IMR-90 (cell line): Measurements from ENCODE around the gene TBC1D24. TPM values are rescaled to one million over a fixed set of nuclear protein-coding genes. Genes with fewer than 3 reads are reported as not detected.

Experiments used
- ATAC-seq: fragments of 200-7000 bp; cut with Tn5 transposase; 2 replicates; pipeline ENCODE4 v1.9.1; 2020; ENCODE audit warnings: low read depth, mild to moderate bottlenecking, moderate library complexity
- BruUV-seq: library from RNA; stranded (reverse); fragments of 400-500 nt; replicated peaks from 2 replicates; lab custom pipeline; 2021; lab: Mats Ljungman, UMichigan
- CTCF ChIA-PET: fragments of 300-600 bp; formaldehyde crosslinking; extraction: SDS; loops from one replicate; lab custom pipeline; 2021; ENCODE audit warnings: antibody characterized with exemption; lab: Yijun Ruan, JAX
- POLR2A ChIA-PET: fragments of 300-600 bp; sonication (Branson Sonifier 250); formaldehyde crosslinking; loops from one replicate; lab custom pipeline; 2022; ENCODE audit warnings: antibody characterized with exemption; ENCODE audit not compliant: unreplicated experiment; lab: Charles Lee
- DNase-seq: peaks from one replicate; pipeline ENCODE4 v3.0.0; 2013
- H2AFZ ChIP-seq: replicated peaks from 2 replicates; pipeline ENCODE3; 2013; ENCODE audit warnings: low read length, mild to moderate bottlenecking; ENCODE audit not compliant: poor library complexity
- H2AK5ac ChIP-seq: 2 replicates; pipeline ENCODE4 v1.6.1; 2013; ENCODE audit warnings: low read depth, low read length, inconsistent platforms
- H2AK9ac ChIP-seq: replicated peaks from 2 replicates; pipeline ENCODE3; 2013; ENCODE audit warnings: mild to moderate bottlenecking, low read depth, low read length, moderate library complexity; ENCODE audit not compliant: poor library complexity
- H2BK120ac ChIP-seq: 2 replicates; pipeline ENCODE4 v1.6.1; 2013; ENCODE audit warnings: low read depth, low read length, inconsistent platforms
- H2BK15ac ChIP-seq: 3 replicates; pipeline ENCODE4 v1.6.1; 2013; ENCODE audit warnings: low read depth, low read length, inconsistent platforms
- H2BK20ac ChIP-seq: 2 replicates; pipeline ENCODE4 v1.6.1; 2013; ENCODE audit warnings: low read depth, mild to moderate bottlenecking, inconsistent platforms, low read length, moderate library complexity
- H2BK5ac ChIP-seq: 2 replicates; pipeline ENCODE4 v1.6.1; 2013; ENCODE audit warnings: mild to moderate bottlenecking, low read depth, low read length, inconsistent platforms; ENCODE audit not compliant: poor library complexity, severe bottlenecking
- H3K14ac ChIP-seq: replicated peaks from 2 replicates; pipeline ENCODE4 v1.6.1; 2013; ENCODE audit warnings: low read depth, low read length, inconsistent platforms
- H3K18ac ChIP-seq: 2 replicates; pipeline ENCODE4 v1.6.1; 2013; ENCODE audit warnings: low read depth, low read length, control low read depth
- H3K23ac ChIP-seq: 2 replicates; pipeline ENCODE4 v1.6.1; 2013; ENCODE audit warnings: low read depth, low read length, inconsistent platforms
- H3K27ac ChIP-seq: 2 replicates; pipeline ENCODE4 v1.5.1; 2013; ENCODE audit warnings: mild to moderate bottlenecking, control low read depth, low read length; ENCODE audit not compliant: insufficient read depth
- H3K27me3 ChIP-seq: 2 replicates; pipeline ENCODE4 v1.6.1; 2013; ENCODE audit warnings: low read length; ENCODE audit not compliant: control insufficient read depth, insufficient read depth
- H3K36me3 ChIP-seq: 2 replicates; pipeline ENCODE4 v1.6.1; 2013; ENCODE audit warnings: low read length, mixed read lengths; ENCODE audit not compliant: control insufficient read depth, insufficient read depth
- H3K4ac ChIP-seq: 2 replicates; pipeline ENCODE4 v1.6.1; 2013; ENCODE audit warnings: low read depth, low read length, inconsistent platforms
- H3K4me1 ChIP-seq: 2 replicates; pipeline ENCODE4 v1.6.1; 2013; ENCODE audit warnings: low read length, mixed read lengths; ENCODE audit not compliant: control insufficient read depth, insufficient read depth
- H3K4me2 ChIP-seq: 2 replicates; pipeline ENCODE4 v1.6.1; 2013; ENCODE audit warnings: low read depth, mild to moderate bottlenecking, control low read depth, low read length, moderate library complexity
- H3K4me3 ChIP-seq: 2 replicates; pipeline ENCODE4 v1.5.1; 2013; ENCODE audit warnings: low read depth, mild to moderate bottlenecking, control low read depth, low read length, moderate library complexity; ENCODE audit not compliant: insufficient read depth
- H3K56ac ChIP-seq: 2 replicates; pipeline ENCODE4 v1.6.1; 2013; ENCODE audit warnings: low read length, inconsistent platforms; ENCODE audit not compliant: insufficient read depth; ENCODE audit errors: extremely low read depth
- H3K79me1 ChIP-seq, 2 experiments: 2 replicates each; pipeline ENCODE4 v1.6.1; 2013; ENCODE audit warnings: low read length in 2 of 2, inconsistent platforms in 1 of 2, low read depth in 1 of 2
- H3K9ac ChIP-seq: 2 replicates; pipeline ENCODE4 v1.6.1; 2013; ENCODE audit warnings: low read depth, low read length, control low read depth
- H3K9me1 ChIP-seq: 2 replicates; pipeline ENCODE4 v1.6.1; 2013; ENCODE audit warnings: low read length, inconsistent platforms; ENCODE audit not compliant: insufficient read depth
- H3K9me3 ChIP-seq: 2 replicates; pipeline ENCODE4 v1.6.1; 2013; ENCODE audit warnings: low read length; ENCODE audit not compliant: control insufficient read depth, insufficient read depth
- H4K20me1 ChIP-seq: 2 replicates; pipeline ENCODE4 v1.6.1; 2013; ENCODE audit warnings: low read length, inconsistent platforms; ENCODE audit not compliant: insufficient read depth
- H4K5ac ChIP-seq: 2 replicates; pipeline ENCODE4 v1.6.1; 2013; ENCODE audit warnings: mild to moderate bottlenecking, low read depth, low read length, control low read depth
- H4K8ac ChIP-seq, 2 experiments: 2 replicates each; pipeline ENCODE4 v1.6.1; 2013; ENCODE audit warnings: low read depth in 2 of 2, low read length in 2 of 2, control low read depth in 1 of 2, inconsistent platforms in 1 of 2
- H4K91ac ChIP-seq: 2 replicates; pipeline ENCODE4 v1.6.1; 2013; ENCODE audit warnings: low read depth, low read length, inconsistent platforms; ENCODE audit not compliant: insufficient read depth
- BHLHE40 ChIP-seq: fragments of 150-350 bp; IDR thresholded peaks from 2 replicates; pipeline ENCODE4 v1.6.1; 2016; ENCODE audit warnings: mild to moderate bottlenecking, low read depth, low read length
- CEBPB ChIP-seq: IDR thresholded peaks from 2 replicates; pipeline ENCODE4 v1.6.1; 2012; ENCODE audit warnings: low read depth, low read length, improper control_type of control experiment
- CHD1 ChIP-seq: IDR thresholded peaks from 2 replicates; pipeline ENCODE4 v1.6.1; 2012; ENCODE audit warnings: low read depth, low read length, improper control_type of control experiment
- FOS ChIP-seq: fragments of 150-350 bp; IDR thresholded peaks from 2 replicates; pipeline ENCODE4 v1.6.1; 2016; ENCODE audit warnings: low read depth, low read length
- MAFK ChIP-seq: IDR thresholded peaks from 2 replicates; pipeline ENCODE4 v1.6.1; 2012; ENCODE audit warnings: low read depth, low read length, improper control_type of control experiment
- MAZ ChIP-seq: IDR thresholded peaks from 2 replicates; pipeline ENCODE4 v1.6.1; 2012; ENCODE audit warnings: low read depth, mild to moderate bottlenecking, low read length, improper control_type of control experiment, moderate library complexity, borderline replicate concordance
- MXI1 ChIP-seq: IDR thresholded peaks from 2 replicates; pipeline ENCODE4 v1.6.1; 2012; ENCODE audit warnings: low read depth, mild to moderate bottlenecking, low read length, moderate library complexity, borderline replicate concordance
- NFE2L2 ChIP-seq: fragments of 150-350 bp; IDR thresholded peaks from 2 replicates; pipeline ENCODE4 v1.6.1; 2016; ENCODE audit warnings: low read depth, mild to moderate bottlenecking, low read length
- POLR2A ChIP-seq: IDR thresholded peaks from 2 replicates; pipeline ENCODE4 v1.6.1; 2012; ENCODE audit warnings: mild to moderate bottlenecking, low read depth, low read length
- RAD21 ChIP-seq: IDR thresholded peaks from 2 replicates; pipeline ENCODE4 v1.6.1; 2012; ENCODE audit warnings: low read length, improper control_type of control experiment
- RCOR1 ChIP-seq: IDR thresholded peaks from 2 replicates; pipeline ENCODE4 v1.6.1; 2012; ENCODE audit warnings: mild to moderate bottlenecking, low read length, improper control_type of control experiment; ENCODE audit not compliant: insufficient replicate concordance
- RFX5 ChIP-seq: IDR thresholded peaks from 2 replicates; pipeline ENCODE4 v1.8.0; 2012; ENCODE audit warnings: low read depth, mild to moderate bottlenecking, low read length, moderate library complexity
- SMC3 ChIP-seq: fragments of 150-350 bp; IDR thresholded peaks from 2 replicates; pipeline ENCODE4 v1.6.1; 2016; ENCODE audit warnings: low read depth, mild to moderate bottlenecking, antibody characterized with exemption, low read length, moderate library complexity
- WGBS, 2 experiments: methylation state at CpG; one replicate each; pipeline versions ENCODE4 v1.1.5 to v1.1.7; 2013; ENCODE audit warnings: missing lambda C conversion rate in 2 of 2; ENCODE audit not compliant: insufficient read length in 1 of 2; ENCODE audit errors: extremely low coverage in 2 of 2; 5-methylcytosine and 5-hydroxymethylcytosine counted together
- dilution Hi-C: fragments of 300-500 bp; cut with HindIII; formaldehyde crosslinking; loops from one replicate; pipeline ENCODE4 v1.14.3; 2018; ENCODE audit warnings: low sequenced_read_pairs; ENCODE audit not compliant: unreplicated experiment
- in situ Hi-C: fragments of 300-500 bp; cut with MboI; formaldehyde crosslinking; loops from 3 replicates; pipeline ENCODE4 v1.14.3; 2019; ENCODE audit warnings: low sequenced_read_pairs, inconsistent platforms, mixed read lengths
- intact Hi-C: fragments of 100-400 bp; cut with micrococcal nuclease; formaldehyde crosslinking; loops from 2 replicates; pipeline ENCODE4 v1.10.0; 2022
- polyA plus RNA-seq, 3 experiments: library from polyadenylated mRNA; depleted of rRNA; stranded (reverse); fragments of >200 nt; gene quantifications; 2 replicates each; pipeline ENCODE4 v1.2.3, GENCODE V29; 2012; ENCODE audit warnings: low replicate concordance in 1 of 3
- total RNA-seq: library from RNA; depleted of rRNA; stranded (reverse); fragments of >200 nt; gene quantifications from 2 replicates; pipeline ENCODE4 v1.2.3, GENCODE V29; 2012
- TF ChIP-seq, protein P1 (sequence below): fragments of 150-350 bp; IDR thresholded peaks from 2 replicates; pipeline ENCODE4 v1.6.1; 2017; ENCODE audit warnings: mild to moderate bottlenecking, antibody characterized with exemption, low read length, low read depth
- TF ChIP-seq, protein P2 (sequence below): fragments of 150-350 bp; IDR thresholded peaks from 2 replicates; pipeline ENCODE4 v1.6.1; 2016; ENCODE audit warnings: low read depth, mild to moderate bottlenecking, low read length, moderate library complexity, borderline replicate concordance
- TF ChIP-seq, protein P3 (sequence below): conservative IDR thresholded peaks from 2 replicates; pipeline ENCODE4 v1.5.1; 2012; ENCODE audit warnings: mild to moderate bottlenecking, low read depth, low read length, improper control_type of control experiment

TBC1D24 gene
- total and polyA plus RNA-seq, 2 of the 4 experiments (the other 2 are of a cell fraction), result 7.5 to 13.4 TPM

DNA sequence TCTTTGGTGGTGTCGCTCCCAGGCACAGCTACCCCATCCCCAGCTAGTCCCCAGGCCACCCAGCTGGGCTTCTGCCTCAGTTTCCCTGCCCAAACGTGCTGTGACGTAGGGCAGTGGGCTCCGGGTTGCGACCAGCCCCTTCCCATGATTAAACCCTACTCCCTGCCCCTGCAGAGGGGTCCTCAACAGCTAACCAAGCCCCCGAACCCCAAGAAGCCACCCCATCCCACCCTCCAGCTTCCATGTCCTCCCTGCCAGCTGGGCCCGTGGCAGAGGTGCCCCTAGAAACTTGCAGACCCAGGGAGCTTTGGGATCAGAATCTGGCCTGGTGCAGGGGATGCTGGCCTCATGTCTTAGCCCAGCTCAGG lies 4.7 kb upstream of the TBC1D24 start:
- Histone ChIP-seq H3K4me1 (peaks cover 20% of the 10 kb centered on the region), H3K4me3 (no peak overlapping the region)
- POLR2A ChIA-PET, result interaction anchor here (1.0 kb wide), 1 partner anchor 40 kb away, joined by 3 read pairs; no protein-coding TSS in a partner anchor

More for the DNA sequence above, 4.7 kb upstream of the TBC1D24 start:
- Histone ChIP-seq H3K9me3 (no peaks in the 10 kb centered on the region), H3K79me1 (peaks cover 5 to 24% of the 10 kb centered on the region in 2 experiments; a peak in 1 of 4 replicates), H2BK5ac (no peak overlapping the region), H3K4ac (0 out of 2 replicates have a peak overlapping the region, but pooled peaks have one; percentile 3), H4K8ac (no peak overlapping the region), H3K4me2 (no peak overlapping the region), H2BK15ac (no peak overlapping the region), H3K27ac (no peak overlapping the region), H3K56ac (no peak overlapping the region), H2BK120ac (no peak overlapping the region), H4K91ac (no peak overlapping the region), H2AFZ (no peak overlapping the region), H2AK5ac (peak overlapping the region; percentile 0; the same call in 1 of the 2 replicates), H4K5ac (no peak overlapping the region), H3K18ac (no peak overlapping the region), H3K36me3 (no peaks in the 10 kb centered on the region), H2AK9ac (peak overlapping the region; percentile 88), H3K23ac (0 out of 2 replicates have a peak overlapping the region, but pooled peaks have one; percentile 24), H3K27me3 (no peaks in the 10 kb centered on the region; the same call in 1 of the 2 replicates), H3K14ac (no peak overlapping the region), H2BK20ac (no peak overlapping the region), H3K9ac (no peak overlapping the region), H4K20me1 (0 out of 2 replicates have a peak, but pooled peaks cover 5% of the 10 kb centered on the region), H3K9me1 (peaks cover 8% of the 10 kb centered on the region)
- in situ Hi-C loops, result no loop called here
- CTCF ChIA-PET, result no interaction called here
- intact Hi-C loops, result no loop called here
- 100% methylated on average over 1 of the region's 7 CpGs; no CpG with 5 or more reads in 1 of the 2 experiments for WGBS, 2 experiments
- no peak for TF ChIP-seq BHLHE40
- no peak for TF ChIP-seq RFX5
- no peak for TF ChIP-seq POLR2A
- TF ChIP-seq MXI1, result no peak
- no peak for TF ChIP-seq CHD1
- TF ChIP-seq CEBPB, result no peak
- TF ChIP-seq RCOR1, result no peak
- TF ChIP-seq, protein P1, sequence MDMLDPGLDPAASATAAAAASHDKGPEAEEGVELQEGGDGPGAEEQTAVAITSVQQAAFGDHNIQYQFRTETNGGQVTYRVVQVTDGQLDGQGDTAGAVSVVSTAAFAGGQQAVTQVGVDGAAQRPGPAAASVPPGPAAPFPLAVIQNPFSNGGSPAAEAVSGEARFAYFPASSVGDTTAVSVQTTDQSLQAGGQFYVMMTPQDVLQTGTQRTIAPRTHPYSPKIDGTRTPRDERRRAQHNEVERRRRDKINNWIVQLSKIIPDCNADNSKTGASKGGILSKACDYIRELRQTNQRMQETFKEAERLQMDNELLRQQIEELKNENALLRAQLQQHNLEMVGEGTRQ, result no peak
- no peak for TF ChIP-seq MAFK
- TF ChIP-seq NFE2L2, result no peak
- TF ChIP-seq FOS, result no peak
- TF ChIP-seq, protein P2, sequence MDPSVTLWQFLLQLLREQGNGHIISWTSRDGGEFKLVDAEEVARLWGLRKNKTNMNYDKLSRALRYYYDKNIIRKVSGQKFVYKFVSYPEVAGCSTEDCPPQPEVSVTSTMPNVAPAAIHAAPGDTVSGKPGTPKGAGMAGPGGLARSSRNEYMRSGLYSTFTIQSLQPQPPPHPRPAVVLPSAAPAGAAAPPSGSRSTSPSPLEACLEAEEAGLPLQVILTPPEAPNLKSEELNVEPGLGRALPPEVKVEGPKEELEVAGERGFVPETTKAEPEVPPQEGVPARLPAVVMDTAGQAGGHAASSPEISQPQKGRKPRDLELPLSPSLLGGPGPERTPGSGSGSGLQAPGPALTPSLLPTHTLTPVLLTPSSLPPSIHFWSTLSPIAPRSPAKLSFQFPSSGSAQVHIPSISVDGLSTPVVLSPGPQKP, result no peak
- no peak for TF ChIP-seq SMC3
- TF ChIP-seq MAZ, result no peak
- TF ChIP-seq RAD21, result no peak
- TF ChIP-seq, protein P3, sequence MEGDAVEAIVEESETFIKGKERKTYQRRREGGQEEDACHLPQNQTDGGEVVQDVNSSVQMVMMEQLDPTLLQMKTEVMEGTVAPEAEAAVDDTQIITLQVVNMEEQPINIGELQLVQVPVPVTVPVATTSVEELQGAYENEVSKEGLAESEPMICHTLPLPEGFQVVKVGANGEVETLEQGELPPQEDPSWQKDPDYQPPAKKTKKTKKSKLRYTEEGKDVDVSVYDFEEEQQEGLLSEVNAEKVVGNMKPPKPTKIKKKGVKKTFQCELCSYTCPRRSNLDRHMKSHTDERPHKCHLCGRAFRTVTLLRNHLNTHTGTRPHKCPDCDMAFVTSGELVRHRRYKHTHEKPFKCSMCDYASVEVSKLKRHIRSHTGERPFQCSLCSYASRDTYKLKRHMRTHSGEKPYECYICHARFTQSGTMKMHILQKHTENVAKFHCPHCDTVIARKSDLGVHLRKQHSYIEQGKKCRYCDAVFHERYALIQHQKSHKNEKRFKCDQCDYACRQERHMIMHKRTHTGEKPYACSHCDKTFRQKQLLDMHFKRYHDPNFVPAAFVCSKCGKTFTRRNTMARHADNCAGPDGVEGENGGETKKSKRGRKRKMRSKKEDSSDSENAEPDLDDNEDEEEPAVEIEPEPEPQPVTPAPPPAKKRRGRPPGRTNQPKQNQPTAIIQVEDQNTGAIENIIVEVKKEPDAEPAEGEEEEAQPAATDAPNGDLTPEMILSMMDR, result no peak
- DNase-seq (no peak), ATAC-seq (no peak)
- BruUV-seq, result no TSS peak
- dilution Hi-C loops, result no loop called here
